ENCODE data around the gene ELOVL3. TPM values are rescaled to one million over a fixed set of nuclear protein-coding genes. Genes with fewer than 3 reads are reported as not detected.

The ELOVL3 gene
- total and polyA plus RNA-seq, 2 of the 13 experiments (the other 11 are each of a cell fraction or from before 2014, with no cell fraction given) = 0.58 to 0.69 TPM

- TF ChIP-seq ZNF652 (CRISPR knock-in tag; IDR thresholded peaks at IDR 0.05; ENCODE audit: borderline replicate concordance, low read depth) = no peak
- peak; percentile 49; the same call in 1 of the 2 replicates for TF ChIP-seq ZBTB2 (CRISPR knock-in tag; IDR thresholded peaks at IDR 0.05; ENCODE audit: low read depth)
- peak; percentile 74; the same call in 1 of the 2 replicates for TF ChIP-seq MTA1 (CRISPR knock-in tag; IDR thresholded peaks at IDR 0.05; ENCODE audit: borderline replicate concordance)
- no peak for TF ChIP-seq EHMT2 (IDR thresholded peaks at IDR 0.05; ENCODE audit: borderline replicate concordance, low read depth, low read length)
- TF ChIP-seq TFDP1 (CRISPR knock-in tag; IDR thresholded peaks at IDR 0.05; ENCODE audit: borderline replicate concordance) = peak; percentile 98
- TF ChIP-seq PTBP1 (IDR thresholded peaks at IDR 0.05; ENCODE audit: low read depth, low read length, poor library complexity, severe bottlenecking) = peak; percentile 40
- no peak for TF ChIP-seq CBX5 (CRISPR knock-in tag; IDR thresholded peaks at IDR 0.05; ENCODE audit: borderline replicate concordance)
- 0 out of 2 replicates have a peak, but pooled peaks have one; percentile 19 for TF ChIP-seq GATAD2A (CRISPR knock-in tag; IDR thresholded peaks at IDR 0.05)
- TF ChIP-seq ZSCAN22 (CRISPR knock-in tag; IDR thresholded peaks at IDR 0.05) = 0 out of 2 replicates have a peak, but pooled peaks have one; percentile 57
- peak; percentile 50; the same call in 1 of the 2 replicates for TF ChIP-seq RXRB (CRISPR knock-in tag; IDR thresholded peaks at IDR 0.05; ENCODE audit: borderline replicate concordance)
- TF ChIP-seq CHD4 (IDR thresholded peaks at IDR 0.05; ENCODE audit: borderline replicate concordance, low read length) = no peak
- no peak for TF ChIP-seq ZNF713 (CRISPR knock-in tag; IDR thresholded peaks at IDR 0.05)
- TF ChIP-seq HMGA1 (CRISPR knock-in tag; conservative IDR thresholded peaks at IDR 0.05) = no peak
- peak; percentile 88; the same call in 1 of the 2 replicates for TF ChIP-seq SNAPC2 (CRISPR knock-in tag; IDR thresholded peaks at IDR 0.05)
- peak; percentile 76 for TF ChIP-seq ZNF407 (CRISPR knock-in tag; IDR thresholded peaks at IDR 0.05; ENCODE audit: not compliant biosample characterization)
- no peak for TF ChIP-seq ZFP36 (IDR thresholded peaks at IDR 0.05; ENCODE audit: borderline replicate concordance, low read depth, low read length, partially characterized antibody)
- TF ChIP-seq KDM5B (CRISPR knock-in tag; IDR thresholded peaks at IDR 0.05; ENCODE audit: borderline replicate concordance) = peak; percentile 99
- TF ChIP-seq ZNF558 (CRISPR knock-in tag; IDR thresholded peaks at IDR 0.05; ENCODE audit: borderline replicate concordance) = peak; percentile 87; the same call in 1 of the 2 replicates
These were observed at the start of gene ELOVL3 (continued) for GRCh38 chr10:102225646-102226541.

Data from HepG2 (cell line).